Lower lobe of right lung (tissue), 2 donors: ENCODE measurements around the gene ITPR1. TPM values are rescaled to one million over a fixed set of nuclear protein-coding genes. Genes with fewer than 3 reads are reported as not detected.
"Not testable (repeated sequence)": the region's sequence is repeated elsewhere in the genome, so short reads cannot be mapped to it uniquely, and the experiment has no call there.

ENCODE experiments used
- ATAC-seq, 2 donors: fragments of 200-7000 bp; cut with Tn5 transposase; one replicate each; pipeline ENCODE4 v1.9.1; 2020 to 2022; ENCODE audit warnings: mild to moderate bottlenecking in 2 of 2, moderate library complexity in 2 of 2
- DNase-seq: peaks from one replicate; pipeline ENCODE4 v3.0.0-alpha.2; 2020
- H3K27ac ChIP-seq: fragments of 200-600 bp; one replicate; pipeline ENCODE4 v1.8.0; 2022
- H3K27me3 ChIP-seq: fragments of 200-600 bp; one replicate; pipeline ENCODE4 v1.8.0; 2022; ENCODE audit warnings: low read depth
- H3K36me3 ChIP-seq: fragments of 200-600 bp; one replicate; pipeline ENCODE4 v1.8.0; 2022; ENCODE audit warnings: mild to moderate bottlenecking
- H3K4me1 ChIP-seq: fragments of 200-600 bp; one replicate; pipeline ENCODE4 v1.8.0; 2022
- H3K4me3 ChIP-seq: fragments of 200-600 bp; one replicate; pipeline ENCODE4 v1.8.0; 2022; ENCODE audit warnings: mild to moderate bottlenecking
- H3K9me3 ChIP-seq: fragments of 200-600 bp; one replicate; pipeline ENCODE4 v1.8.0; 2022
- CTCF ChIP-seq: fragments of 200-600 bp; IDR thresholded peaks from one replicate; pipeline ENCODE4 v1.8.0; 2022; ENCODE audit warnings: antibody characterized with exemption, mild to moderate bottlenecking
- intact Hi-C: fragments of 100-400 bp; cut with DNase I; formaldehyde crosslinking; loops from one replicate; pipeline ENCODE4 v1.11.0; 2022
- total RNA-seq: library from RNA; stranded (reverse); fragmentation: NEBNext Ultra II Directional; extraction: Animal tissue kit (Norgen Biotek cat#: 25700); gene quantifications from one replicate; pipeline ENCODE4 v1.2.1, GENCODE V29; 2021
- donor health status: DM: no; HTN: yes; CAD: no; lungs with severe emphysema.

ITPR1 gene
- total RNA-seq, 1 donor from 2014 or later: 69.1 TPM

DNA sequence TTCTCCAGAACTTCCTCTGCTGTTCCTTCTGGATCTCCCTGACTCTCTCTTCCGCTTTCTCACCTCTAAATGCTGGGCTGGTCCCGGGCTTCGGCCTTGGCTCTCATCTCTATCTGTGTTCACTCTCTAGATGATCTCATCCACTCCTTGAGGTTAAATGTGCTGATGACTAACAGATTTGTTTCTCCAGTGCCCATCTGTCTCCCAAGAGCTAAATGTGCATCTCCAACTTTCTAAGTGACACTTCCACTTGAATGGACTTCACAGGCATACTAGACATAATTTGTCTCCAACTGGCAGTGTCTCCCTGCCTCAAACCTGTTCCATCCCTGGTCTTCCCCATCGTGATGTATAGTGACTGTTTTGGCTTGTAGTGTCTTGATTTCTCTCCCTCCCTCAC is 95.3 kb downstream of the ITPR1 start:
- no peaks in the 10 kb centered on the region for H3K27me3 ChIP-seq
- peak; percentile 36 to 60 for ATAC-seq
- H3K9me3 ChIP-seq: no peaks in the 10 kb centered on the region
- H3K4me1 ChIP-seq: peaks cover 49% of the 10 kb centered on the region
- no peak for TF ChIP-seq CTCF
- no peak overlapping the region for H3K4me3 ChIP-seq
- intact Hi-C loops: no loop called here
- H3K27ac ChIP-seq: no peak overlapping the region
- no peaks in the 10 kb centered on the region for H3K36me3 ChIP-seq
- no peak for DNase-seq

- Histone ChIP-seq H3K36me3 (no peaks in the 10 kb centered on the region), H3K27me3 (no peaks in the 10 kb centered on the region), H3K4me1 (peaks cover 38% of the 10 kb centered on the region), H3K9me3 (no peaks in the 10 kb centered on the region), H3K4me3 (no peak overlapping the region), H3K27ac (no peak overlapping the region)
- ATAC-seq: peak; percentile 40 to 52
- no peak for TF ChIP-seq CTCF
- no peak for DNase-seq
- intact Hi-C loops: no loop called here
Observed at GRCh38 chr3:4589475-4590097, 96.4 kb downstream of the ITPR1 start.

- H3K4me1 ChIP-seq: peaks cover 33% of the 10 kb centered on the region
- H3K27me3 ChIP-seq, intact Hi-C loops, DNase-seq, ATAC-seq, H3K4me3 ChIP-seq, H3K27ac ChIP-seq, H3K9me3 ChIP-seq, H3K36me3 ChIP-seq: not testable (repeated sequence)
Observed at GRCh38 chr3:4590849-4591248, 97.7 kb downstream of the ITPR1 start.

GRCh38 chr3:4591669-4592068 is 98.5 kb downstream of the ITPR1 start:
- Histone ChIP-seq H3K27me3 (no peaks in the 10 kb centered on the region), H3K4me3 (no peak overlapping the region), H3K27ac (no peak overlapping the region), H3K4me1 (peaks cover 33% of the 10 kb centered on the region), H3K9me3 (no peaks in the 10 kb centered on the region), H3K36me3 (no peaks in the 10 kb centered on the region)
- no peak for TF ChIP-seq CTCF
- DNase-seq (no peak), ATAC-seq (no peak)
- intact Hi-C loops: no loop called here

GRCh38 chr3:4593014-4593413 is 99.9 kb downstream of the ITPR1 start:
- intact Hi-C loops: no loop called here
- no peak overlapping the region for H3K27ac ChIP-seq
- TF ChIP-seq CTCF: no peak
- H3K4me3 ChIP-seq: no peak overlapping the region
- DNase-seq (no peak), ATAC-seq (no peak)
- no peaks in the 10 kb centered on the region for H3K9me3 ChIP-seq
- H3K27me3 ChIP-seq: no peaks in the 10 kb centered on the region
- H3K4me1 ChIP-seq: peaks cover 22% of the 10 kb centered on the region
- H3K36me3 ChIP-seq: no peaks in the 10 kb centered on the region

DNA sequence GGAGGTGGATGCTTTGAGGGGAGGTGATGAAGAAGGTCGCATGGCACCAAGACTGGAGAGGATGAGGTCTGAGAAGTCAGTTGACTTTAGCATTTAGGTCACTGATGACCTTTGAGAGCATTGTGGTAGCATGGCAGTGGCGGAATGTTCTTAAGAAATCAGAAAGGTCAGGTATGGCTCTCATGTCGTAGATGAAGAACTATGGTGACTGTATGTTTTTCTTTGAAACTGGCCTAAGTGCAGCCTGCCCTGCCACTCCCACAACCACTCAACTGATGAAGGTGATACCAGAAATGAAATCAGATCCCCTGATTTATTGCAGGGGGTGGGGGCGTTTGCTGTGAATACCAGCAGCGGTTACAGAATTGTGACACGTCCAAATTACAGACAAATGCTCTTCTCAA is 102.6 kb downstream of the ITPR1 start:
- intact Hi-C loops: no loop called here

More for the DNA sequence above, 102.6 kb downstream of the ITPR1 start:
- DNase-seq (no peak), ATAC-seq (no peak)
- no peaks in the 10 kb centered on the region for H3K36me3 ChIP-seq
- no peaks in the 10 kb centered on the region for H3K27me3 ChIP-seq
- H3K4me3 ChIP-seq: no peak overlapping the region
- H3K27ac ChIP-seq: no peak overlapping the region
- no peak for TF ChIP-seq CTCF
- H3K9me3 ChIP-seq: no peaks in the 10 kb centered on the region
- no peaks in the 10 kb centered on the region for H3K4me1 ChIP-seq
